Breast epithelium (tissue), 4 donors: ENCODE results near the gene CSRNP3. TPM values are rescaled to one million over a fixed set of nuclear protein-coding genes. Genes with fewer than 3 reads are reported as not detected.
A peak's percentile ranks its signal among the peaks of the same experiment; 100 is the strongest.

Experiments used
- DNase-seq, 2 donors: peaks; one replicate each; pipeline ENCODE4 v3.0.0-alpha.2; 2019; ENCODE audit warnings: low spot score in 2 of 2
- H3K27ac ChIP-seq, 2 donors: fragments of 200-600 bp; sonication (generic) in 1 of 2; one replicate each; pipeline ENCODE4 v1.5.1; 2016 to 2019; ENCODE audit warnings: mild to moderate bottlenecking in 1 of 2
- H3K27me3 ChIP-seq, 2 donors: fragments of 200-600 bp; sonication (generic) in 1 of 2; one replicate each; pipeline versions ENCODE4 v1.5.1 to v1.6.0; 2017 to 2019; ENCODE audit warnings: control low read depth in 1 of 2, mild to moderate bottlenecking in 1 of 2
- H3K36me3 ChIP-seq: fragments of 200-600 bp; one replicate; pipeline ENCODE4 v1.5.1; 2019
- H3K4me1 ChIP-seq, 2 donors: fragments of 200-600 bp; sonication (generic); one replicate each; pipeline ENCODE4 v1.5.1; 2016 to 2019; ENCODE audit warnings: control low read depth in 1 of 2
- H3K4me3 ChIP-seq, 3 donors: fragments of 200-600 bp; sonication (generic); 1 replicate in 2 of 3; 2 replicates in 1 of 3; pipeline ENCODE4 v1.5.1; 2016 to 2019; ENCODE audit warnings: mild to moderate bottlenecking in 3 of 3, moderate library complexity in 2 of 3
- H3K9me3 ChIP-seq, 2 donors: fragments of 200-600 bp; sonication (generic) in 1 of 2; one replicate each; pipeline ENCODE4 v1.5.1; 2016 to 2019; ENCODE audit warnings: control low read depth in 1 of 2
- CTCF ChIP-seq, 3 donors: fragments of 450-650 bp; IDR thresholded peaks; one replicate each; pipeline ENCODE4 v1.5.1; 2016 to 2017; ENCODE audit warnings: antibody characterized with exemption in 3 of 3, mild to moderate bottlenecking in 3 of 3, moderate library complexity in 3 of 3
- POLR2A ChIP-seq: fragments of 450-650 bp; IDR thresholded peaks from one replicate; pipeline ENCODE4 v1.6.1; 2016; ENCODE audit warnings: antibody characterized with exemption, mild to moderate bottlenecking, moderate library complexity
- POLR2AphosphoS5 ChIP-seq, 3 donors: sonication (generic); formaldehyde crosslinking; IDR thresholded peaks; one replicate each; pipeline ENCODE4 v1.6.1; 2017; ENCODE audit warnings: antibody characterized with exemption in 3 of 3
- intact Hi-C: fragments of 100-400 bp; cut with DNase I; formaldehyde crosslinking; loops from one replicate; pipeline ENCODE4 v1.15.1; 2023; ENCODE audit warnings: low total_unique reads
- total RNA-seq, 3 donors: library from RNA; depleted of rRNA; stranded (reverse); fragments of >200 nt; gene quantifications; one replicate each; pipeline ENCODE4 v1.1.0, GENCODE V29; 2016

Gene CSRNP3
- total RNA-seq, 3 donors from 2014 or later, result 1.4 to 10.0 (median 2.0) TPM

- no peak for DNase-seq
- Histone ChIP-seq H3K4me1 (no peaks in the 10 kb centered on the region), H3K27ac (no peak overlapping the region), H3K9me3 (no peaks in the 10 kb centered on the region), H3K27me3 (no peaks in the 10 kb centered on the region), H3K4me3 (no peak overlapping the region), H3K36me3 (no peaks in the 10 kb centered on the region)
- no peak for TF ChIP-seq CTCF (IDR thresholded peaks at IDR 0.05)
- no peak for TF ChIP-seq POLR2A
- no peak for TF ChIP-seq POLR2AphosphoS5 (IDR thresholded peaks at IDR 0.05)
- intact Hi-C loops, result no loop called here
These were observed 222.1 kb downstream of the CSRNP3 start for GRCh38 chr2:165691615-165692014.

GRCh38 chr2:165692906-165693305 lies 223.4 kb downstream of the CSRNP3 start:
- intact Hi-C loops, result no loop called here
- H3K27ac ChIP-seq, result no peak overlapping the region
- no peaks in the 10 kb centered on the region for H3K27me3 ChIP-seq

GRCh38 chr2:165693838-165694237 lies 224.3 kb downstream of the CSRNP3 start:
- H3K27me3 ChIP-seq, result no peaks in the 10 kb centered on the region
- no peaks in the 10 kb centered on the region for H3K4me1 ChIP-seq
- no peak overlapping the region for H3K4me3 ChIP-seq
- no peak for TF ChIP-seq POLR2AphosphoS5 (IDR thresholded peaks at IDR 0.05)
- no peak for TF ChIP-seq POLR2A
- no peak for TF ChIP-seq CTCF (IDR thresholded peaks at IDR 0.05)
- no peak for DNase-seq
- H3K36me3 ChIP-seq, result no peaks in the 10 kb centered on the region
- intact Hi-C loops, result no loop called here
- H3K9me3 ChIP-seq, result no peaks in the 10 kb centered on the region
- no peak overlapping the region for H3K27ac ChIP-seq

More at GRCh38 chr2:165692906-165693305, 223.4 kb downstream of the CSRNP3 start:
- no peak for TF ChIP-seq POLR2A
- TF ChIP-seq POLR2AphosphoS5 (IDR thresholded peaks at IDR 0.05), result no peak
- TF ChIP-seq CTCF (IDR thresholded peaks at IDR 0.05), result no peak
- DNase-seq, result no peak
- Histone ChIP-seq H3K4me3 (no peak overlapping the region), H3K4me1 (no peaks in the 10 kb centered on the region), H3K9me3 (no peaks in the 10 kb centered on the region), H3K36me3 (no peaks in the 10 kb centered on the region)

- H3K4me1 ChIP-seq, result no peaks in the 10 kb centered on the region
- no peak overlapping the region for H3K27ac ChIP-seq
- no peak for DNase-seq
- intact Hi-C loops, result no loop called here
- no peak for TF ChIP-seq CTCF (IDR thresholded peaks at IDR 0.05)
- no peak for TF ChIP-seq POLR2AphosphoS5 (IDR thresholded peaks at IDR 0.05)
- no peak for TF ChIP-seq POLR2A
- no peaks in the 10 kb centered on the region for H3K36me3 ChIP-seq
- H3K9me3 ChIP-seq, result no peaks in the 10 kb centered on the region
- no peaks in the 10 kb centered on the region for H3K27me3 ChIP-seq
- no peak overlapping the region for H3K4me3 ChIP-seq
These were observed 228.4 kb downstream of the CSRNP3 start for GRCh38 chr2:165697748-165698443.

- H3K27me3 ChIP-seq, result no peaks in the 10 kb centered on the region
- TF ChIP-seq POLR2AphosphoS5 (IDR thresholded peaks at IDR 0.05) (no peak), CTCF (IDR thresholded peaks at IDR 0.05) (peak in 2 of 3 donors; percentile 27 to 32), POLR2A (no peak)
- no peak overlapping the region for H3K27ac ChIP-seq
- DNase-seq, result no peak
- no peaks in the 10 kb centered on the region for H3K36me3 ChIP-seq
- intact Hi-C loops, result no loop called here
- no peak overlapping the region for H3K4me3 ChIP-seq
- H3K4me1 ChIP-seq, result no peaks in the 10 kb centered on the region
- H3K9me3 ChIP-seq, result no peaks in the 10 kb centered on the region
These were observed 229.0 kb downstream of the CSRNP3 start for GRCh38 chr2:165698444-165698884.
